ENCODE data around the gene INTS15.

The INTS15 gene

DNA sequence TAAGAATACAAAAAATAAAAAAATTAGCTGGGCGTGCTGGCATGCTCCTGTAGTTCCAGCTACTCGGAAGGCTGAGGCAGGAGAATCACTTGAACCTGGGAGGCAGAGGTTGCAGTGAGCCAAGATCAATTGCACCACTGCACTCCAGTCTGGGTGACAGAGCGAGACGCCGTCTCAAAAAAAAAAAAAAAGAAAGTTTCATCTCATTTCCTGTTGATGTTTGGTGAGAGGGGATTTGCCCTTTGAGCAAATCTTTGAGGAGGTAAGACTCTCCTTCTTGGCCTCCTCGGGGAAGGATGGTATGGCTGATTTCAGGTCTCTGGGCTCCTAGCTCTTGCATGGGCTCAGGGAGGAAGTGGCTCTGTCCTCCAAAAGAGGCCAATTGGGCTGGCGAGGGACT, 35.0 kb upstream of the INTS15 start:
- no peak for TF ChIP-seq ZFX (IDR thresholded peaks at IDR 0.05; ENCODE audit: borderline replicate concordance)
- TF ChIP-seq, protein P1, sequence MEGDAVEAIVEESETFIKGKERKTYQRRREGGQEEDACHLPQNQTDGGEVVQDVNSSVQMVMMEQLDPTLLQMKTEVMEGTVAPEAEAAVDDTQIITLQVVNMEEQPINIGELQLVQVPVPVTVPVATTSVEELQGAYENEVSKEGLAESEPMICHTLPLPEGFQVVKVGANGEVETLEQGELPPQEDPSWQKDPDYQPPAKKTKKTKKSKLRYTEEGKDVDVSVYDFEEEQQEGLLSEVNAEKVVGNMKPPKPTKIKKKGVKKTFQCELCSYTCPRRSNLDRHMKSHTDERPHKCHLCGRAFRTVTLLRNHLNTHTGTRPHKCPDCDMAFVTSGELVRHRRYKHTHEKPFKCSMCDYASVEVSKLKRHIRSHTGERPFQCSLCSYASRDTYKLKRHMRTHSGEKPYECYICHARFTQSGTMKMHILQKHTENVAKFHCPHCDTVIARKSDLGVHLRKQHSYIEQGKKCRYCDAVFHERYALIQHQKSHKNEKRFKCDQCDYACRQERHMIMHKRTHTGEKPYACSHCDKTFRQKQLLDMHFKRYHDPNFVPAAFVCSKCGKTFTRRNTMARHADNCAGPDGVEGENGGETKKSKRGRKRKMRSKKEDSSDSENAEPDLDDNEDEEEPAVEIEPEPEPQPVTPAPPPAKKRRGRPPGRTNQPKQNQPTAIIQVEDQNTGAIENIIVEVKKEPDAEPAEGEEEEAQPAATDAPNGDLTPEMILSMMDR (IDR thresholded peaks at IDR 0.05), result no peak
- H3K27ac ChIP-seq, result no peak overlapping the region

DNA sequence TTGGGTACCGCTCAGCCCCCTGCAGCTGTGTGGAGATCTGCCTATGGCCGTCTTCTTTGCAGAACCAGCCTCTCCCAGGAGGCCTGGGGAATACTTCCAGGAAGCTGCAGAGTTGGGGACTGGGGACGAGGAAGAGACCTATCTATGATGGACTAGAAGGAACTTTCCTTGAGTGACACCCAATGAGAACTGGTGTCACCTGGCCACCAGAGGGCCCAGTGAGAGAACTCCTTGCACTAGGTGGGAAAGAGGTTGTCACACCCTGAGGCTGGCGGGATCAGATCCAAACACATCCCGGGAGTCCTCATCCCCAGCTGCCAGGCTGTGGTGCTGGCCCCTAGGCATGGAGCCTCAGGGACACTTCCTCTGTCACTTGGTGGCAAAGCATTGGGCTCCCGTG, 33.6 kb upstream of the INTS15 start:
- TF ChIP-seq, protein P1 (IDR thresholded peaks at IDR 0.05), result peak; percentile 78
- TF ChIP-seq ZFX (IDR thresholded peaks at IDR 0.05; ENCODE audit: borderline replicate concordance), result no peak
- H3K27ac ChIP-seq, result no peak overlapping the region

DNA sequence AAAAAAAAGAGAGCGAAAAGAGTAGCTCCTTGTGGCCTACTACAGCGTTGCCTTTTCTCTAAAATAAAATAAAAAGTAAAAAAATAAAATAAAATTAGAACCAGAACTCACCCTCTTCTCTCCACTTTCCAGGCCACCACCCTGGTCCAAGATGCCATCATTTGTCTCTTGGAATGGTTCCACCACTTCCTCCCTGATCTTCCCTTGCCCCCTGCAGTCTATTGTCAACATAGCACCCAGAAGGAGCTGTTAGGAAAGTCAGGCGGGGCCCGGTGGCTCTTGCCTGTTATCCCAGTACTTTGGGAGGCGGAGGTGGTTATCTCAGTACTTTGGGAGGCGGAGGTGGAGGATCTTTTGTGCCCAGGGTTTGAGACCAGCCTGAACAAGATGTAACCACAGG, 31.0 kb upstream of the INTS15 start:
- H3K27ac ChIP-seq, result no peak overlapping the region
- no peak for TF ChIP-seq ZFX (IDR thresholded peaks at IDR 0.05; ENCODE audit: borderline replicate concordance)
- TF ChIP-seq, protein P1 (IDR thresholded peaks at IDR 0.05), result peak; percentile 45

DNA sequence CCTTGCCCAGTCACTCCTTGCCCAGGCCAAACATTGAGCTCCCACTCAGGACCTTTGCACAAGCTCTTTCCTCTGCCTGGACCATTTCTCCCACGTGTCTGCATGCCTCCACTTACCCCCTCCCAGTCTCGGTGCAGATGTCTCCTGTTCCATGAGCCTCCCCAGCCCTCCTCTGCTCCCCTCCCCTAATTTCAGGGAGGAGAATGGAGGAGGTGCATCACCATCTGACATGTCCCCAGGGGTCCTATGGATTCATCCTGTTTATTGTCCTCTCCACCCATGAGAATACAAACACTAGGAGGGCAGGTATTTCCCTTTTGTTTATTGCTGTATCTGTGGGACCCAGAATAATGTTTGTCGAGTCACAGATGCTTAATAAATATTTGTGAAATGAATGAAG, 29.9 kb upstream of the INTS15 start:
- TF ChIP-seq, protein P1 (IDR thresholded peaks at IDR 0.05), result no peak
- TF ChIP-seq ZFX (IDR thresholded peaks at IDR 0.05; ENCODE audit: borderline replicate concordance), result no peak
- H3K27ac ChIP-seq, result no peak overlapping the region

DNA sequence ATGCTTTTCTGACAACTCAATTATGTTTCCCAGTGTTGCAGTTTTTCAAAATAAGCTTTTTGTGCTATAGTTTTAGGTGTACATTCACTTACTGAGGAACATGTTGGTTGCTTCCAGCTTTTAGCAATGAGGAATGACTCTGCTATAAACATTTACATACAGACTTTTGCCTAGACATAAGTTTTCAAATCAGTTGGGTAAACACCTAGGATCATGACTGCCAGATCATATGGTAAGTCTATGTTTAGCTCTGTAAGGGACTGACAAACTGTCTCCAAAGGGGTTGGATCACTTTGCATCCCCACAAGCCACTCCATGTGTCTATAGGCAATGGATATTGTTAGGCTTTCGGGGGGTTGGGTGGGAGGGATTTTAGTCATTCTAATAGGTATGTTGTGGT, 27.7 kb upstream of the INTS15 start:
- H3K27ac ChIP-seq, result no peak overlapping the region
- no peak for TF ChIP-seq ZFX (IDR thresholded peaks at IDR 0.05; ENCODE audit: borderline replicate concordance)
- TF ChIP-seq, protein P1 (IDR thresholded peaks at IDR 0.05), result no peak

DNA sequence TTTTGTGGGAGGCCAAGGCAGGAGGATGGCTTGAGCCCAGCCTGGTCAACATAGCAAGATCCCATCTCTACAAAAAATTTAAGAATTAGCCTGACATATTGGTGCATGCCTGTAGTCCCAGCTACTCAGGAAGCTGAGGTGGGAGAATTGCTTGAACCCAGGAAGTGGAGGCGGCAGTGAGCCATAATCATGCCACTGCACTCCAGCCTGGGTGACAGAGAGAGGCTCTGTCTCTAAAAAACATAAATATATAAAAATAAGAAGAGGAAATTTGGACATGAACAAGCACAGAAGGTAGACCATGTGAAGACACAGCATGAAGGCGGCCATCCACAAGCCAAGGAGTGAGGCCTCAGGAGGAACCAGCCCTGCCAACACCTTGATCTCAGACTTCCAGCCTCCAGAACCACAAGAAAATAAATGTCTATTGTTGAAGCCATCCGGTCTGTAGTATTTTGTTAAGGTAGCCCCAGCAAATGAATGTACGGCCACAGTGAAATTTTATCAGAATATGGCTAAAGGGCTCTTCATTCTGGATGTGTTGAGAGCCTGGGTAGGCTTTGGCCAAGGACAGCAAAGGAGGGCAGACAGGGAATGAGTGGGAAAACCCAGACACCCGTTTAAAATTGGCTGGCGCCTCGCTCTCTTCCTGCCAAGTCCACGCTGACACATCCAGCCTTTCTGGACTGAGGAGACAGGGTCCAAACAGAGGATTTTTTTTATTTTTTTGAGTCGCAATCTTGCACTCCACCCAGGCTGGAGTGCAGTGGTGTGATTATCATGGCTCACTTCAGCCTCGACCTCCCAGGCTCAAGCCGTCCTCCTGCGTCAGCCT, 25.7 kb upstream of the INTS15 start:
- TF ChIP-seq ZFX (IDR thresholded peaks at IDR 0.05; ENCODE audit: borderline replicate concordance), result no peak
- TF ChIP-seq, protein P1 (IDR thresholded peaks at IDR 0.05), result no peak
- no peak overlapping the region for H3K27ac ChIP-seq

DNA sequence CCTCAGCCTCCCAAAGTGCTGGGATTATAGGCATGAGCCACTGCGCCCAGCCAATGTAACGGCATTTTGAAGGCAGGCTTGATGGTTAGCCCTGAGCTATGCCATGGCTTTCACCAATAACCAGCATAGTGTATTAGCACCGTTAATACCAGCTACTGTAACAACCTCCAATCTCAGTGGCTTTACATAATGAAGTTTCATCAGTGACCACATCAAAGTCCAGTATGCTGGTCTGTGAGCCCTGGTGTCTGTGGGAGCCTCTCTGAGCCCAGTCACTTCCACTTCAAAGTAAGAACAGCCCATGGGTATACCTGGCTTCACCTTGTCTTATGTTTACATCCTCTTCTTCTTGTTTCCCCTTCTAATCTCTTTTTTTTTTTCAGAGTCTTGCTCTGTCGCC, 24.2 kb upstream of the INTS15 start:
- TF ChIP-seq ZFX (IDR thresholded peaks at IDR 0.05; ENCODE audit: borderline replicate concordance), result no peak
- TF ChIP-seq, protein P1 (IDR thresholded peaks at IDR 0.05), result no peak
- H3K27ac ChIP-seq, result no peak overlapping the region

All from 22Rv1 (cell line).